ENCODE data around the gene GYG1.

Gene GYG1

GRCh38 chr3:149058602-149059001 is 67.3 kb downstream of the GYG1 start:
- H3K9me3 Mint-ChIP-seq: no peaks in the 10 kb centered on the region

GRCh38 chr3:149061776-149062175 is 70.4 kb downstream of the GYG1 start:
- H3K27ac Mint-ChIP-seq: no peak overlapping the region
- no peak overlapping the region for H3K4me3 Mint-ChIP-seq
- H3K4me1 Mint-ChIP-seq: no peaks in the 10 kb centered on the region
- H3K27me3 Mint-ChIP-seq (ENCODE audit: low read depth): no peaks in the 10 kb centered on the region
- no peak for TF ChIP-seq CTCF (IDR thresholded peaks at IDR 0.05; ENCODE audit: unreplicated experiment in 3 of 3)
- H3K9me3 Mint-ChIP-seq: no peaks in the 10 kb centered on the region
- peaks cover 71% of the 10 kb centered on the region for H3K36me3 Mint-ChIP-seq (ENCODE audit: low read depth)

More at GRCh38 chr3:149058602-149059001, 67.3 kb downstream of the GYG1 start:
- H3K27ac Mint-ChIP-seq: no peak overlapping the region
- peaks cover 77% of the 10 kb centered on the region for H3K36me3 Mint-ChIP-seq (ENCODE audit: low read depth)
- H3K27me3 Mint-ChIP-seq (ENCODE audit: low read depth): no peaks in the 10 kb centered on the region
- H3K4me3 Mint-ChIP-seq: no peak overlapping the region
- no peaks in the 10 kb centered on the region for H3K4me1 Mint-ChIP-seq
- no peak for TF ChIP-seq CTCF (IDR thresholded peaks at IDR 0.05; ENCODE audit: unreplicated experiment in 3 of 3)

GRCh38 chr3:149067883-149068282 is 76.5 kb downstream of the GYG1 start:
- H3K4me3 Mint-ChIP-seq: no peak overlapping the region
- no peaks in the 10 kb centered on the region for H3K9me3 Mint-ChIP-seq
- no peak for TF ChIP-seq CTCF (IDR thresholded peaks at IDR 0.05; ENCODE audit: unreplicated experiment in 3 of 3)
- no peaks in the 10 kb centered on the region for H3K27me3 Mint-ChIP-seq (ENCODE audit: low read depth)
- peaks cover 62% of the 10 kb centered on the region for H3K36me3 Mint-ChIP-seq (ENCODE audit: low read depth)
- no peaks in the 10 kb centered on the region for H3K4me1 Mint-ChIP-seq
- no peak overlapping the region for H3K27ac Mint-ChIP-seq
